ENCODE data around the gene TRAFD1. TPM values are rescaled to one million over a fixed set of nuclear protein-coding genes. Genes with fewer than 3 reads are reported as not detected.

Gene TRAFD1
- total and polyA plus RNA-seq, 2 experiments from 2014 or later: 17.4 to 30.4 TPM

DNA sequence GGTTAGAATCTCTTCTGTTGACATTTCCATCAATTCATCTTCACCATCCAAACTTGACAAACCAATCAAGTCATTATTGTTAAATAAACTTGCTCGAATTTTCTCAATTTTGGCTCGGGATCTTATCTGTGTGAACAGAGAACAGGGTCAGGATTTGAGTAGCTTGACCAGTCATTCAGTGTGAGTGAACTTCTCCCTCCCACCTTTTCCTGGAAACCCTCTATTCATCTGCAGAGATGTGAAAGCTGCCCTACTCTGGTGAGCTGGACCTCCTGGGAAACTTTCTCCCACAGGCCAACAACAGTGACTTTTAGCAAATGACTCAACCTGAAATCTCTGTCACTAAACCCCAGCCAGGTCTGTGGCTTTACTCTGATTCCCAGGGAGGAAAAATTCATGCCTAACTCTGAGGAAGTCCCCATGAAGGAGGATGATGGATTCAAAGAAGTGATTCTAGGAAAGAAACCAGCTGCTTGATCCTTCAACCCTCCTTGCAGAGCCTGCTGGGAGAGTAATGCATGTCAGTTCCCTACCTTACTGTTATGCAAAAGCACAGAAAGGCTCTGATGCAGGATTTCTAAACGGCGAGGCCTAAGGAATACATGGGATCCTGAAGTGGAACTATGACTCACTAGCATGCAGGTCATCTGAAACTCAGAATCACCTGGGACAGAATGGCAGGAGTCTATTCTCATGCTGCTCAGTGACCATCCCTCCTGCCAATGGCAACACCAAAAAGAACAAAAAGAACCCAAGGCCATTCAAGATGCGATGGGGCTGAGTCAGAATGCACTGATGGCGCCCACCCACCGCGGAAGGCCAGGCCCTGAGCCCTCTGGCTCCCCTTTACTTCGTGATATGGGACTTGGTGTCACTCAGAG is 58.0 kb downstream of the TRAFD1 start:
- Mint-ChIP-seq H3K4me1 (peaks cover 19% of the 10 kb centered on the region), H3K36me3 (ENCODE audit: low read depth) (peaks cover 19% of the 10 kb centered on the region; the same call in 2 of the 3 replicates), H3K9me3 (no peaks in the 10 kb centered on the region), H3K27me3 (ENCODE audit: insufficient read depth, low read depth, poor library complexity) (peaks cover 7% of the 10 kb centered on the region), H3K27ac (peak overlapping the region; percentile 74), H3K4me3 (peak overlapping the region; percentile 11; the same call in 1 of the 3 replicates)
- ATAC-seq (peak; percentile 61), DNase-seq (ENCODE audit: low spot score) (no peak)
- TF ChIP-seq, protein P1, sequence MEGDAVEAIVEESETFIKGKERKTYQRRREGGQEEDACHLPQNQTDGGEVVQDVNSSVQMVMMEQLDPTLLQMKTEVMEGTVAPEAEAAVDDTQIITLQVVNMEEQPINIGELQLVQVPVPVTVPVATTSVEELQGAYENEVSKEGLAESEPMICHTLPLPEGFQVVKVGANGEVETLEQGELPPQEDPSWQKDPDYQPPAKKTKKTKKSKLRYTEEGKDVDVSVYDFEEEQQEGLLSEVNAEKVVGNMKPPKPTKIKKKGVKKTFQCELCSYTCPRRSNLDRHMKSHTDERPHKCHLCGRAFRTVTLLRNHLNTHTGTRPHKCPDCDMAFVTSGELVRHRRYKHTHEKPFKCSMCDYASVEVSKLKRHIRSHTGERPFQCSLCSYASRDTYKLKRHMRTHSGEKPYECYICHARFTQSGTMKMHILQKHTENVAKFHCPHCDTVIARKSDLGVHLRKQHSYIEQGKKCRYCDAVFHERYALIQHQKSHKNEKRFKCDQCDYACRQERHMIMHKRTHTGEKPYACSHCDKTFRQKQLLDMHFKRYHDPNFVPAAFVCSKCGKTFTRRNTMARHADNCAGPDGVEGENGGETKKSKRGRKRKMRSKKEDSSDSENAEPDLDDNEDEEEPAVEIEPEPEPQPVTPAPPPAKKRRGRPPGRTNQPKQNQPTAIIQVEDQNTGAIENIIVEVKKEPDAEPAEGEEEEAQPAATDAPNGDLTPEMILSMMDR (conservative IDR thresholded peaks at IDR 0.05; ENCODE audit: low read depth in 2 of 2): no peak
- TF ChIP-seq, protein P2, sequence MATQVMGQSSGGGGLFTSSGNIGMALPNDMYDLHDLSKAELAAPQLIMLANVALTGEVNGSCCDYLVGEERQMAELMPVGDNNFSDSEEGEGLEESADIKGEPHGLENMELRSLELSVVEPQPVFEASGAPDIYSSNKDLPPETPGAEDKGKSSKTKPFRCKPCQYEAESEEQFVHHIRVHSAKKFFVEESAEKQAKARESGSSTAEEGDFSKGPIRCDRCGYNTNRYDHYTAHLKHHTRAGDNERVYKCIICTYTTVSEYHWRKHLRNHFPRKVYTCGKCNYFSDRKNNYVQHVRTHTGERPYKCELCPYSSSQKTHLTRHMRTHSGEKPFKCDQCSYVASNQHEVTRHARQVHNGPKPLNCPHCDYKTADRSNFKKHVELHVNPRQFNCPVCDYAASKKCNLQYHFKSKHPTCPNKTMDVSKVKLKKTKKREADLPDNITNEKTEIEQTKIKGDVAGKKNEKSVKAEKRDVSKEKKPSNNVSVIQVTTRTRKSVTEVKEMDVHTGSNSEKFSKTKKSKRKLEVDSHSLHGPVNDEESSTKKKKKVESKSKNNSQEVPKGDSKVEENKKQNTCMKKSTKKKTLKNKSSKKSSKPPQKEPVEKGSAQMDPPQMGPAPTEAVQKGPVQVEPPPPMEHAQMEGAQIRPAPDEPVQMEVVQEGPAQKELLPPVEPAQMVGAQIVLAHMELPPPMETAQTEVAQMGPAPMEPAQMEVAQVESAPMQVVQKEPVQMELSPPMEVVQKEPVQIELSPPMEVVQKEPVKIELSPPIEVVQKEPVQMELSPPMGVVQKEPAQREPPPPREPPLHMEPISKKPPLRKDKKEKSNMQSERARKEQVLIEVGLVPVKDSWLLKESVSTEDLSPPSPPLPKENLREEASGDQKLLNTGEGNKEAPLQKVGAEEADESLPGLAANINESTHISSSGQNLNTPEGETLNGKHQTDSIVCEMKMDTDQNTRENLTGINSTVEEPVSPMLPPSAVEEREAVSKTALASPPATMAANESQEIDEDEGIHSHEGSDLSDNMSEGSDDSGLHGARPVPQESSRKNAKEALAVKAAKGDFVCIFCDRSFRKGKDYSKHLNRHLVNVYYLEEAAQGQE (IDR thresholded peaks at IDR 0.05; ENCODE audit: unreplicated experiment): no peak
- no peak for TF ChIP-seq STAT1 (IDR thresholded peaks at IDR 0.05; ENCODE audit: unreplicated experiment)
- TF ChIP-seq, protein P3, sequence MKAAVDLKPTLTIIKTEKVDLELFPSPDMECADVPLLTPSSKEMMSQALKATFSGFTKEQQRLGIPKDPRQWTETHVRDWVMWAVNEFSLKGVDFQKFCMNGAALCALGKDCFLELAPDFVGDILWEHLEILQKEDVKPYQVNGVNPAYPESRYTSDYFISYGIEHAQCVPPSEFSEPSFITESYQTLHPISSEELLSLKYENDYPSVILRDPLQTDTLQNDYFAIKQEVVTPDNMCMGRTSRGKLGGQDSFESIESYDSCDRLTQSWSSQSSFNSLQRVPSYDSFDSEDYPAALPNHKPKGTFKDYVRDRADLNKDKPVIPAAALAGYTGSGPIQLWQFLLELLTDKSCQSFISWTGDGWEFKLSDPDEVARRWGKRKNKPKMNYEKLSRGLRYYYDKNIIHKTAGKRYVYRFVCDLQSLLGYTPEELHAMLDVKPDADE (IDR thresholded peaks at IDR 0.05): no peak
- no peak for TF ChIP-seq CREB1 (CRISPR knock-in tag; IDR thresholded peaks at IDR 0.05; ENCODE audit: low read depth)
- no peak for TF ChIP-seq NANOG (IDR thresholded peaks at IDR 0.05; ENCODE audit: borderline replicate concordance)
- Histone ChIP-seq H3K27me3 (ENCODE audit: insufficient read depth) (no peaks in the 10 kb centered on the region), H3K79me2 (replicated peaks; ENCODE audit: insufficient read depth) (no peaks in the 10 kb centered on the region), H3K27ac (ENCODE audit: low read depth) (peak overlapping the region; percentile 80; the same call in 1 of the 2 replicates), H3K4me2 (0 out of 2 replicates have a peak overlapping the region, but pooled peaks have one; percentile 39), H3K36me3 (ENCODE audit: insufficient read depth) (no peaks in the 10 kb centered on the region; the same call in 1 of the 2 replicates), H3K9me2 (ENCODE audit: insufficient read depth) (no peaks in the 10 kb centered on the region), H3K4me3 (no peak overlapping the region), H4K20me1 (replicated peaks; ENCODE audit: insufficient read depth) (no peaks in the 10 kb centered on the region), H3F3A (replicated peaks; ENCODE audit: low read depth) (no peaks in the 10 kb centered on the region), H3K4me1 (ENCODE audit: insufficient read depth) (peaks cover 12% of the 10 kb centered on the region), H2AFZ (no peak overlapping the region)
